ENCODE results near the gene STARD5.
A peak's percentile ranks its signal among the peaks of the same experiment; 100 is the strongest.
"Not testable (repeated sequence)": the region's sequence is repeated elsewhere in the genome, so short reads cannot be mapped to it uniquely, and the experiment has no call there.

The STARD5 gene

DNA sequence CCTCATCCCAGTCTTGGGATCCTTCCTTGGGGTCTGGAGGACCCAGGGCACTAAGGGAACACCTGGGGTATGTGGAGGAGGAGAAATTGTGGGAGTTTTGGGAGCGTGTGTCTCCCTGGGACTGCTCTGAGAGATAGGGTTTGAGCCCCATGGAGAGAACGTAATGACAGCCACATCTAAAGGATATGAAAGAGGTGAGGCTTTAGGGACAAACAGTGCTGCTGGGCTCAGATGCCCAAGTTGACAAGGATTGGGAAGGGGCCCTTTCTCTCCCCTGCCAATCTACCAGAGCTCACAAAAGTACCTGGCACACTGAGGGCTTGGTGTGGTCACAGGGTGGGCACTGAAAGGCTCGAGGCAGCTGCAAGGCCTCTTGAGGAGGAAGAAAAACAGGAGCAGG, 13.3 kb upstream of the STARD5 start:
- no peak for DNase-seq (ENCODE audit: low read depth)

DNA sequence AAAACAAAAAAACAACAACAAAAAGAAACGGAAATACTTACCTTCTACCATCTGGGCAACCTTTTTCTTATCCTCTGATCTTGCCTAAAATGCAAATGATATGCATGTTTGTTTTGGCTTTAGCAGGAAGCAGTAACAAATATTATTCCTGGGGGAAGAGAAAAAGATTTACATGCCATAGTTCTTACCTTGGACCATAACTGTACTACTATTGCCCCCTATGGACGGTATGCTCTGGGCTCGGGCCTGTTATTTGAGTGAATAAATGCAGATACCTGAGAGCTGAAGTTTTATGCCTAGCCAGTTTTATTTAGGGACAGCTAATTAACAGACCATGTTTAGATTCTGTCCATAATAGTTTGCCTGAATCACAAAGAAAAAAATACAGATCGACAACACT, 12.6 kb upstream of the STARD5 start:
- peak; percentile 15 for DNase-seq (ENCODE audit: low read depth)

- no peak for DNase-seq (ENCODE audit: low read depth)
These were observed 11.7 kb upstream of the STARD5 start for GRCh38 chr15:81335631-81336030.

- DNase-seq (ENCODE audit: low read depth) = no peak
These were observed 11.0 kb upstream of the STARD5 start for GRCh38 chr15:81334768-81335435.

- no peak for DNase-seq (ENCODE audit: low read depth)
These were observed 9.4 kb upstream of the STARD5 start for GRCh38 chr15:81333363-81333762.

DNA sequence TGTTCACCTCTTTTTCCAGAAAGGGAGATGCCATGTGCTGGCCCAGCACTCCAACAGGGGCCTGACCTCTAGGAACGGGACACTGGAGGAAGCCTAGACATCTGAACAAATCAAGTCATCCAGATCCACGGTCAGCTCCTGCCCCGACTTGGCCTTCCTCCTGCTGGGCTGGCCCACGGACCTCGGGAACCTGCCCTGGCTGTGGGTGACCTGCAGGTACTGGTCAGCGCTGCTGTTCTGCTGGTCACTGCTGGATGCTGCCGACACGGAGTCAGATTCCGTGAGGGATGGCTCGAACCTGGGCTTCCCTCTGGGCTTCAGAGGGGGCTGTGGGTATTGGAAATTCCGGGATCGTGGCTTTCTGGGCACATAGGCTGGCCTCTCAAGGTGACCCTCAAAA, 8.4 kb upstream of the STARD5 start:
- DNase-seq (ENCODE audit: low read depth) = no peak

- DNase-seq (ENCODE audit: low read depth) = no peak
These were observed 7.7 kb upstream of the STARD5 start for GRCh38 chr15:81331600-81331999.

DNA sequence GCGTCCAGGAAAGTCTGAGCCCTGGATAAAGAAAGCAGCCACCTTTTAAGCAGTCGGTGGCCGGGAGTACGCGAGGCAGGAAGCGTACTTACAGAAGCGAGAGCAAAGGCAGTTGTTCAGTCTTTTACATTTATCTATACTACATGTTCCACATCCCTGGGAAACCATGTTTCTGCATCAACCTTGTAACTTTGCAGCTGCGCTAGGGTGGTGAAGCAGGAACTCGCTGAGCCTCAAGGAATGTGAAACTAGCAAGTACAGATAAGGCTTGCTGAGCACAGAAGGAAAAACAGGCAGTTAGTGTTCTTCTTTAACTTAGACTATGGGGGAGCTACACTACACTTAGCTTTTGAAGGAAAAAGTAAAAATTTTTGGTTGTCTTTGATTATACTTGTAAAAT, 7.2 kb upstream of the STARD5 start:
- not testable (repeated sequence) for DNase-seq (ENCODE audit: low read depth)

DNA sequence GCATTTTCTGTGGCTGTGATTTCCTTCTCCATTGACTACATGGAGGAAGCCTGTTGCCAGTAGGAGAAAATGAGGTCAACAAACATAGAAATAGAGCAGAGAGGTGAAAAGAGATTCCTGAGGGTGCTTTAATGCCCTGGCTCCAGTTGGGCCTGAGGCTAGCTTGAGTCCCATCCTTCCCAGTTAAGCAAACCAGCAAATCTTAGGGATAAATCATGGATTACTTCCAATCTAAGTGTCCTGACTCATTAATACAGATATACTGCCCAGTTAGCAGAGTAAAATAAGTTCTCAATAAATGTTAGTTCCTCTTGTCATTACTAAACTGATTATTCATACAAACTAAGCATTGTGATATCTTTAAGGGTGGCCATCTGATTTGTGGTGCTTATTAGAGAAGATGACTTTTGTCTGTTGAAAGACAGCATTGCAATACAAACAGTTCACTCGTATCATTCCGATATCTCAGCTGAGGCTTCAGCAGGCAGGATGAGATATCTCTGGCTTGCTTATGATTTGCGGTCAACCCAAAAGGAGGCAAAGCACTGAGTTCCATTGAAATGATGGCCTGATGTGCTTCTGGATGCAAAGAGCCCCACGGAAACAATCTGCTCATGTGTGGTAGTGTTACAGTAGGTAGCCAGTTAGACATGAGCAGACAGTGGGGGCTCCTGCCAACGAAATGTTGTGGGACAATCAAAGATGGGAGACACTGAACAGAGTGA, 6.6 kb upstream of the STARD5 start:
- DNase-seq (ENCODE audit: low read depth) = no peak

GRCh38 chr15:81329446-81329845, 5.5 kb upstream of the STARD5 start:
- DNase-seq (ENCODE audit: low read depth) = no peak

- DNase-seq (ENCODE audit: low read depth) = peak; percentile 77
These were observed 3.6 kb upstream of the STARD5 start for GRCh38 chr15:81327516-81327915.

DNA sequence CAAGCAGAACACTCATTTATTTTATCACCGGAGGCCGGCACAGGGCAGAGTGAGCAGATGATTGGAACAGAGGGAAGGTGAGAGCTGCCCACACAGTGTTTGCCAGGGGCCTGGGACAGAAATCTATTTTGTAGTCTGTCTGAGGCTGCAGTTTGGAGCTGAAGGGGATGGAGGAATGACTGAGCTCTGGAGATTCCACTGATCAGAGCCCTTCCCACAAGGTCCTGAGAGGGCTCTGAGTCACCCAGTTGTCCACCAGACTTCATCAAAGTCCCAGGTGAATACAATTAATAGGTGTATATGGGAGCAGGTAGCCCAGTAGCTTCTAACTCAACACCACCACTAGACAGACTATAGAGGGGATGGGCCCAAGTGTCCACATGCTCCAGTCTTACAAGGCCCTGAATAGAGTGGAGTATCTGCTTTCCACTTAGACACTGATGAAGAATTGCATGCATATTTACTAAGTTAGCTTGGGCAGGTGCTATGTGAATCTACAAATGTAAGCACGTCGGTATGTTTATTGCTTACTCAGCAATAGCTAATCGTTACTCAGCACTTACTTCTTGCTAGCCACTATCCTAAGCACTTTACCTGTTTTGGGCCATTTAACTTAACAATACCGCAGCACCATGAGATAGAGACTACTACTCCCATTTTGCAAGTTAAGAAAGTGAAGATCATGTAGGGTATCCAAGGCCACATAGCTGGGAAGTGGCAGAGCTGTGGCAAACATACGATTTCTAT, 2.7 kb upstream of the STARD5 start:
- DNase-seq (ENCODE audit: low read depth) = no peak

DNA sequence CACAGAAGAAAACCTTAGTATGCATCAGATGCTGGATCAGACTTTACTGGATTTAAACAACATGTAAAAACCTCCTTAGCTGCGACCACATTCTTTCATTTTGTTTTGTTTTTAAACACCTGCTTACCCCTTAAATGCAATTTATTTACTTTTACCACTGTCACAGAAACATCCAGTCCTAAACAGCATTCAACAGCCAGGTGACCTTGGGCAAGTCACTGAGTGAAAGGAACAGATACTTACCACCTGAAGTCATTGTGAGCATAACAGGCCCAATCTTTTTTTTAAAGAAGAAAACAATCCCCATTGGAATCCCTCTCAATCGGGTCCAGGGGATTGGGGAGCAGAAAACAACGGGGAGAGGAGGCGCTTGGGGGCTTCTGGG, 390 bp downstream of the STARD5 start:
- no peak for DNase-seq (ENCODE audit: low read depth)

GRCh38 chr15:81322676-81323253, 1.2 kb downstream of the STARD5 start:
- no peak for DNase-seq (ENCODE audit: low read depth)

- no peak for DNase-seq (ENCODE audit: low read depth)
These were observed 2.3 kb downstream of the STARD5 start for GRCh38 chr15:81321667-81322066.

DNA sequence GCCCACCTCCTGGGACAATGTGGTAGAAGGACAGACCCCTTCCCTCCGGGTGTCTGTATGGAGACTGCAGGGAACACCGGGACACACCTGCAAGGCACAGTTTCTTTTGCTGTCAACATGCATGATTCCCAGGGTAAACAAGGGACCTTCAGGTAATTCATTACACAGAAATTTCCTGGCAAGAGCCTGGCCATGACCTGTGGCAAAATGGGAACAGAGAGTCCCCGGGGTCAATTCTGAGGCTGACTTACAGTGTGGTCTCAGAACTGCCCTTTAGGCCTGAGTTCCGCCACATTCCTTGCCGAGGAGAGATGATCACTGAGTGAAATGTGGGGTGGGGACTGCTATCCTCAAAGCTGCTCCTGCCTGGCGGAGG, 6.3 kb downstream of the STARD5 start:
- no peak for DNase-seq (ENCODE audit: low read depth)

- DNase-seq (ENCODE audit: low read depth) = no peak
These were observed 7.7 kb downstream of the STARD5 start for GRCh38 chr15:81316267-81316666.

GRCh38 chr15:81315452-81316175, 8.3 kb downstream of the STARD5 start:
- DNase-seq (ENCODE audit: low read depth) = no peak

- DNase-seq (ENCODE audit: low read depth) = no peak
These were observed 9.6 kb downstream of the STARD5 start for GRCh38 chr15:81314378-81314777.

- no peak for DNase-seq (ENCODE audit: low read depth)
These were observed 10.3 kb downstream of the STARD5 start for GRCh38 chr15:81313686-81314085.

GRCh38 chr15:81312790-81313543, 11.0 kb downstream of the STARD5 start:
- DNase-seq (ENCODE audit: low read depth) = peak; percentile 96

Data from fibroblast of gingiva (primary cell).